VCaP (cell line): ENCODE results near the gene YIPF7.

Source experiments
- H3K27ac ChIP-seq: fragments of 450-650 bp; 2 replicates; pipeline ENCODE4 v1.5.1; 2017
- CTCF ChIP-seq: fragments of 450-650 bp; conservative IDR thresholded peaks from 2 replicates; pipeline ENCODE4 v1.5.1; 2017; ENCODE audit warnings: mild to moderate bottlenecking, moderate library complexity

YIPF7 gene

GRCh38 chr4:44623676-44624075 lies 27.7 kb downstream of the YIPF7 start:
- no peak for TF ChIP-seq CTCF
- H3K27ac ChIP-seq, result no peak overlapping the region

- no peak for TF ChIP-seq CTCF
- H3K27ac ChIP-seq, result no peak overlapping the region
These were observed 34.8 kb downstream of the YIPF7 start for GRCh38 chr4:44616621-44617020.

GRCh38 chr4:44583393-44583792 lies 68.0 kb downstream of the YIPF7 start:
- TF ChIP-seq CTCF, result peak; percentile 30
- H3K27ac ChIP-seq, result no peak overlapping the region

- no peak overlapping the region for H3K27ac ChIP-seq
- no peak for TF ChIP-seq CTCF
These were observed 71.2 kb downstream of the YIPF7 start for GRCh38 chr4:44580231-44580630.

- no peak for TF ChIP-seq CTCF
- H3K27ac ChIP-seq, result no peak overlapping the region
These were observed 72.5 kb downstream of the YIPF7 start for GRCh38 chr4:44578954-44579353.
